Measurements from ENCODE around the gene ZNF581. TPM values are rescaled to one million over a fixed set of nuclear protein-coding genes. Genes with fewer than 3 reads are reported as not detected.

ZNF581 gene
- polyA plus RNA-seq, 1 of the 3 experiments (the other 2 are of a cell fraction): 24.7 TPM

DNA sequence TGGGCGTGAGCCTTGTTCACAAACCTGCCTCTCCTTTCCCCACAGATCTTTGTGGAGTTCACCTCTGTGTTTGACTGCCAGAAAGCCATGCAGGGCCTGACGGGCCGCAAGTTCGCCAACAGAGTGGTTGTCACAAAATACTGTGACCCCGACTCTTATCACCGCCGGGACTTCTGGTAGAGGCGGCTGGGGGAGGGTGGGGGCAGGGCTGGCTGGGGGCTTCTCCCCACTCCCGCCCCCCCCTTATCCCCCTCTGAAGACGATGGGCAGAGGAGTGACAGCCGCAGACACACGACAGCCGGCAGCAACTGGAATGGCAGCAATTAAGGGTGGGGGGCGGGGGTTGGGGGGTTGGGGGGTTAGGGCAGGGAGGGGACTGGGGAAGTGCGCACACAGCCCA lies 30.4 kb downstream of the ZNF581 start:
- Histone ChIP-seq H3K9me2 (no peaks in the 10 kb centered on the region), H3K9ac (no peak overlapping the region), H4K20me1 (ENCODE audit: insufficient read depth) (peaks cover 78% of the 10 kb centered on the region), H3K27ac (ENCODE audit: low read depth in 2 of 2, low read length in 1 of 2) (peak overlapping the region; percentile 7 to 33; a peak in 3 of 4 replicates), H2AFZ (ENCODE audit: low read depth) (no peak overlapping the region), H3K9me3 (no peaks in the 10 kb centered on the region), H3K79me2 (ENCODE audit: insufficient read depth) (peaks cover 87% of the 10 kb centered on the region), H3F3A (replicated peaks; ENCODE audit: insufficient read depth) (peaks cover 38% of the 10 kb centered on the region), H3K4me1 (ENCODE audit: control insufficient read depth in 1 of 2, insufficient read depth in 2 of 2, low read depth in 1 of 2, low read length in 1 of 2) (peaks cover 7 to 28% of the 10 kb centered on the region in 2 experiments; a peak in 3 of 4 replicates), H3K36me3 (replicated peaks in 1 of 2; ENCODE audit: control insufficient read depth in 1 of 2, insufficient read depth in 2 of 2, low read length in 1 of 2) (peaks cover 19 to 46% of the 10 kb centered on the region in 2 experiments), H3K27me3 (ENCODE audit: insufficient read depth) (no peaks in the 10 kb centered on the region), H3K4me2 (0 out of 2 replicates have a peak overlapping the region, but pooled peaks have one; percentile 97), H3K4me3 (ENCODE audit: low read depth in 2 of 2, low read length in 1 of 2) (peak overlapping the region in 1 of 2 experiments; percentile 96; a peak in 2 of 4 replicates)
- ChIA-PET CTCF (interaction anchor here (1.8 to 2.1 kb wide), 2 partner anchors 11 to 17 kb away, joined by 8 to 9 read pairs; no protein-coding TSS in a partner anchor), POLR2A (no interaction called here)
- DNase-seq: no peak
- TF ChIP-seq, protein P1, sequence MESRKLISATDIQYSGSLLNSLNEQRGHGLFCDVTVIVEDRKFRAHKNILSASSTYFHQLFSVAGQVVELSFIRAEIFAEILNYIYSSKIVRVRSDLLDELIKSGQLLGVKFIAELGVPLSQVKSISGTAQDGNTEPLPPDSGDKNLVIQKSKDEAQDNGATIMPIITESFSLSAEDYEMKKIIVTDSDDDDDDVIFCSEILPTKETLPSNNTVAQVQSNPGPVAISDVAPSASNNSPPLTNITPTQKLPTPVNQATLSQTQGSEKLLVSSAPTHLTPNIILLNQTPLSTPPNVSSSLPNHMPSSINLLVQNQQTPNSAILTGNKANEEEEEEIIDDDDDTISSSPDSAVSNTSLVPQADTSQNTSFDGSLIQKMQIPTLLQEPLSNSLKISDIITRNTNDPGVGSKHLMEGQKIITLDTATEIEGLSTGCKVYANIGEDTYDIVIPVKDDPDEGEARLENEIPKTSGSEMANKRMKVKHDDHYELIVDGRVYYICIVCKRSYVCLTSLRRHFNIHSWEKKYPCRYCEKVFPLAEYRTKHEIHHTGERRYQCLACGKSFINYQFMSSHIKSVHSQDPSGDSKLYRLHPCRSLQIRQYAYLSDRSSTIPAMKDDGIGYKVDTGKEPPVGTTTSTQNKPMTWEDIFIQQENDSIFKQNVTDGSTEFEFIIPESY (IDR thresholded peaks at IDR 0.05; ENCODE audit: borderline replicate concordance, low read depth): no peak
- TF ChIP-seq, protein P2, sequence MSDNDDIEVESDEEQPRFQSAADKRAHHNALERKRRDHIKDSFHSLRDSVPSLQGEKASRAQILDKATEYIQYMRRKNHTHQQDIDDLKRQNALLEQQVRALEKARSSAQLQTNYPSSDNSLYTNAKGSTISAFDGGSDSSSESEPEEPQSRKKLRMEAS (IDR thresholded peaks at IDR 0.05; ENCODE audit: low read depth): no peak
- TF ChIP-seq, protein P3, sequence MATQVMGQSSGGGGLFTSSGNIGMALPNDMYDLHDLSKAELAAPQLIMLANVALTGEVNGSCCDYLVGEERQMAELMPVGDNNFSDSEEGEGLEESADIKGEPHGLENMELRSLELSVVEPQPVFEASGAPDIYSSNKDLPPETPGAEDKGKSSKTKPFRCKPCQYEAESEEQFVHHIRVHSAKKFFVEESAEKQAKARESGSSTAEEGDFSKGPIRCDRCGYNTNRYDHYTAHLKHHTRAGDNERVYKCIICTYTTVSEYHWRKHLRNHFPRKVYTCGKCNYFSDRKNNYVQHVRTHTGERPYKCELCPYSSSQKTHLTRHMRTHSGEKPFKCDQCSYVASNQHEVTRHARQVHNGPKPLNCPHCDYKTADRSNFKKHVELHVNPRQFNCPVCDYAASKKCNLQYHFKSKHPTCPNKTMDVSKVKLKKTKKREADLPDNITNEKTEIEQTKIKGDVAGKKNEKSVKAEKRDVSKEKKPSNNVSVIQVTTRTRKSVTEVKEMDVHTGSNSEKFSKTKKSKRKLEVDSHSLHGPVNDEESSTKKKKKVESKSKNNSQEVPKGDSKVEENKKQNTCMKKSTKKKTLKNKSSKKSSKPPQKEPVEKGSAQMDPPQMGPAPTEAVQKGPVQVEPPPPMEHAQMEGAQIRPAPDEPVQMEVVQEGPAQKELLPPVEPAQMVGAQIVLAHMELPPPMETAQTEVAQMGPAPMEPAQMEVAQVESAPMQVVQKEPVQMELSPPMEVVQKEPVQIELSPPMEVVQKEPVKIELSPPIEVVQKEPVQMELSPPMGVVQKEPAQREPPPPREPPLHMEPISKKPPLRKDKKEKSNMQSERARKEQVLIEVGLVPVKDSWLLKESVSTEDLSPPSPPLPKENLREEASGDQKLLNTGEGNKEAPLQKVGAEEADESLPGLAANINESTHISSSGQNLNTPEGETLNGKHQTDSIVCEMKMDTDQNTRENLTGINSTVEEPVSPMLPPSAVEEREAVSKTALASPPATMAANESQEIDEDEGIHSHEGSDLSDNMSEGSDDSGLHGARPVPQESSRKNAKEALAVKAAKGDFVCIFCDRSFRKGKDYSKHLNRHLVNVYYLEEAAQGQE (IDR thresholded peaks at IDR 0.05; ENCODE audit: low read depth, low read length): no peak
- TF ChIP-seq RAD21 (IDR thresholded peaks at IDR 0.05; ENCODE audit: low read length) (no peak), FOXM1 (IDR thresholded peaks at IDR 0.05; ENCODE audit: low read depth) (no peak), RCOR1 (IDR thresholded peaks at IDR 0.05; ENCODE audit: low read length) (no peak), FOSL2 (IDR thresholded peaks at IDR 0.05; ENCODE audit: borderline replicate concordance, low read depth) (no peak), MXI1 (IDR thresholded peaks at IDR 0.05; ENCODE audit: low read depth, low read length) (no peak), TCF12 (IDR thresholded peaks at IDR 0.05) (no peak), GABPA (IDR thresholded peaks at IDR 0.05; ENCODE audit: low read depth) (no peak), EZH2phosphoT487 (IDR thresholded peaks at IDR 0.05; ENCODE audit: borderline replicate concordance, low read depth) (no peak), TEAD4 (IDR thresholded peaks at IDR 0.05; ENCODE audit: borderline replicate concordance, insufficient read depth) (no peak), RFX5 (IDR thresholded peaks at IDR 0.05; ENCODE audit: low read length) (no peak), CHD2 (IDR thresholded peaks at IDR 0.05; ENCODE audit: low read length, partially characterized antibody) (no peak), SMC3 (IDR thresholded peaks at IDR 0.05; ENCODE audit: low read depth, low read length) (no peak)
- TF ChIP-seq, protein P4, sequence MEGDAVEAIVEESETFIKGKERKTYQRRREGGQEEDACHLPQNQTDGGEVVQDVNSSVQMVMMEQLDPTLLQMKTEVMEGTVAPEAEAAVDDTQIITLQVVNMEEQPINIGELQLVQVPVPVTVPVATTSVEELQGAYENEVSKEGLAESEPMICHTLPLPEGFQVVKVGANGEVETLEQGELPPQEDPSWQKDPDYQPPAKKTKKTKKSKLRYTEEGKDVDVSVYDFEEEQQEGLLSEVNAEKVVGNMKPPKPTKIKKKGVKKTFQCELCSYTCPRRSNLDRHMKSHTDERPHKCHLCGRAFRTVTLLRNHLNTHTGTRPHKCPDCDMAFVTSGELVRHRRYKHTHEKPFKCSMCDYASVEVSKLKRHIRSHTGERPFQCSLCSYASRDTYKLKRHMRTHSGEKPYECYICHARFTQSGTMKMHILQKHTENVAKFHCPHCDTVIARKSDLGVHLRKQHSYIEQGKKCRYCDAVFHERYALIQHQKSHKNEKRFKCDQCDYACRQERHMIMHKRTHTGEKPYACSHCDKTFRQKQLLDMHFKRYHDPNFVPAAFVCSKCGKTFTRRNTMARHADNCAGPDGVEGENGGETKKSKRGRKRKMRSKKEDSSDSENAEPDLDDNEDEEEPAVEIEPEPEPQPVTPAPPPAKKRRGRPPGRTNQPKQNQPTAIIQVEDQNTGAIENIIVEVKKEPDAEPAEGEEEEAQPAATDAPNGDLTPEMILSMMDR (IDR thresholded peaks at IDR 0.05): no peak
- TF ChIP-seq, protein P5, sequence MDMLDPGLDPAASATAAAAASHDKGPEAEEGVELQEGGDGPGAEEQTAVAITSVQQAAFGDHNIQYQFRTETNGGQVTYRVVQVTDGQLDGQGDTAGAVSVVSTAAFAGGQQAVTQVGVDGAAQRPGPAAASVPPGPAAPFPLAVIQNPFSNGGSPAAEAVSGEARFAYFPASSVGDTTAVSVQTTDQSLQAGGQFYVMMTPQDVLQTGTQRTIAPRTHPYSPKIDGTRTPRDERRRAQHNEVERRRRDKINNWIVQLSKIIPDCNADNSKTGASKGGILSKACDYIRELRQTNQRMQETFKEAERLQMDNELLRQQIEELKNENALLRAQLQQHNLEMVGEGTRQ (IDR thresholded peaks at IDR 0.05; ENCODE audit: borderline replicate concordance, low read depth, low read length): no peak
- TF ChIP-seq, protein P6, sequence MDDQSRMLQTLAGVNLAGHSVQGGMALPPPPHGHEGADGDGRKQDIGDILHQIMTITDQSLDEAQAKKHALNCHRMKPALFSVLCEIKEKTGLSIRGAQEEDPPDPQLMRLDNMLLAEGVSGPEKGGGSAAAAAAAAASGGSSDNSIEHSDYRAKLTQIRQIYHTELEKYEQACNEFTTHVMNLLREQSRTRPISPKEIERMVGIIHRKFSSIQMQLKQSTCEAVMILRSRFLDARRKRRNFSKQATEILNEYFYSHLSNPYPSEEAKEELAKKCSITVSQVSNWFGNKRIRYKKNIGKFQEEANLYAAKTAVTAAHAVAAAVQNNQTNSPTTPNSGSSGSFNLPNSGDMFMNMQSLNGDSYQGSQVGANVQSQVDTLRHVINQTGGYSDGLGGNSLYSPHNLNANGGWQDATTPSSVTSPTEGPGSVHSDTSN (IDR thresholded peaks at IDR 0.05): no peak
- TF ChIP-seq, protein P7, sequence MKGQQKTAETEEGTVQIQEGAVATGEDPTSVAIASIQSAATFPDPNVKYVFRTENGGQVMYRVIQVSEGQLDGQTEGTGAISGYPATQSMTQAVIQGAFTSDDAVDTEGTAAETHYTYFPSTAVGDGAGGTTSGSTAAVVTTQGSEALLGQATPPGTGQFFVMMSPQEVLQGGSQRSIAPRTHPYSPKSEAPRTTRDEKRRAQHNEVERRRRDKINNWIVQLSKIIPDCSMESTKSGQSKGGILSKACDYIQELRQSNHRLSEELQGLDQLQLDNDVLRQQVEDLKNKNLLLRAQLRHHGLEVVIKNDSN (IDR thresholded peaks at IDR 0.05; ENCODE audit: borderline replicate concordance, low read depth): no peak
- WGBS (ENCODE audit: low lambda C conversion rate): 76% methylated on average over 9 of the region's 15 CpGs

All from SK-N-SH (cell line).